Activated T-cell treated with anti-CD3 and anti-CD28 coated beads for 1 hour (primary cell): ENCODE measurements around the gene C1orf159.
A peak's percentile ranks its signal among the peaks of the same experiment; 100 is the strongest.
"Not testable (repeated sequence)": the region's sequence is repeated elsewhere in the genome, so short reads cannot be mapped to it uniquely, and the experiment has no call there.

Experiments
- DNase-seq: peaks from one replicate; pipeline ENCODE4 v3.0.0-alpha.2; 2020; ENCODE audit warnings: low read depth

The C1orf159 gene

DNA sequence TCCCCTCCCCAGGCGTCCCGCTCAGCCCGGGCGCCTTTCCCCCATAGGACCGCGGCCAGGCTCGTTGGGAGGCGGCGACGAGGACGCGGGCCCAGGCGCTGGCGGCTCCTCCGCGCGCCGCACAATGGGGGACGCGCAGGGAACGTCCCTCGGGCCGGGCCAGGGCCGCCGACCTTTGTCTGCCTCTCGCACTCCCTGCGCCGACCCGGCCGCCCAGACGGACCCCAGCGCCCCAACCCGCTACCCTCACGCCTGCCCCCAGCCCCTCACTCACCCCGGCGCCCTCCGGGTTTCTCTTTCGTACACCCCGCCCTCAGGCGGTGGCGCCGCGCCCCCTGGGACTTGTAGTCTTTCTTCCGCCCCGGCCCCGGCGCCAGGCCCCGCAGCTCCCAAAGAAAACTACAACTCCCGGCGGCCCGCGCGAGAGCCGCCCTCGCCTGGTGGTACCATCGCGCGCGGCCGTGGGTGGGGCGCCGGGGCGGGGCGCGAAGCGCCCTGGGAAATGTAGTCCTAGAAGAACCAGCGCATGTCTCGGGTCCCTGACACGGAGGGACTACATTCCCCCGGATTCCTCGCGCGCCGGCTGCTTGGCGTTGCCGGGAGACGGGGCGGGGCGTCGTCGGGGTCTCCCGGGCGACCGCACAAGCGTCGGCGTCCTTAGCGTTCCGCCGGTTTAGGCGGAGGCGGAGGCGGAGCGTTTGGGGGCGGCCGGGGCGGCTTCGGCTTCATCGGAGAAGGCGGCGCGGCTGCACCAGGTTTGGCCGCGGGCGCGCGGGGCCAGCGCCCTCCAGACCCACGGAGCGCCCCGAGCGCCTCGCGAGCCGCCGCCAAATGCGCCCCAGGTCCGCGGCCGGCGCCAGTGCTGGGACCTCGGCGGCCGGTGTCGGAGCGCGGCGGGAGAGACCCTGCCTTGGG lies at the start of gene C1orf159:
Gene C1orf159, minus strand, starts transcription at position 304 of the 915 bp plus-strand sequence. CDS start 24,546 bp downstream, outside the sequence.
- DNase-seq = peak; percentile 98

DNA sequence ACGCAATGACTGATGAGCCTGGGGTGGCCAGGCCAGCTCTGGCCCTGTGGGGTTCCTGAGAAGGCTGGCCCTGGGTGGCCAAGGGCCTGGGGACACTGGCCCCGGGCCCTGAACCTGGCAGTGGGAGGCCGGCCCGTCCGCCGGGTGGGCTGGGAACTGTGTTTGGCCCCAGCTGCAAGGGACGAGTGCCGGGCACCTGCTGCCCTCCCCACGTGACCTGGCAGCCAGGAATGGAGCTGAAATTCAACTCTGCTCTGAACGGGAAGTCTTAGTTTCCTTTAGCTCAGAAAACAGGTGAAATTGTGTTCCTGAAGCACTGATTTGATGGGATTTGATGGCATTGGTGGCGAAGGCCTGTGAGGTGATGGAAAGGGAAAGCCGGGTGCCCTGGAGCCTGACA lies 49.6 kb upstream of the C1orf159 start:
- no peak for DNase-seq

DNA sequence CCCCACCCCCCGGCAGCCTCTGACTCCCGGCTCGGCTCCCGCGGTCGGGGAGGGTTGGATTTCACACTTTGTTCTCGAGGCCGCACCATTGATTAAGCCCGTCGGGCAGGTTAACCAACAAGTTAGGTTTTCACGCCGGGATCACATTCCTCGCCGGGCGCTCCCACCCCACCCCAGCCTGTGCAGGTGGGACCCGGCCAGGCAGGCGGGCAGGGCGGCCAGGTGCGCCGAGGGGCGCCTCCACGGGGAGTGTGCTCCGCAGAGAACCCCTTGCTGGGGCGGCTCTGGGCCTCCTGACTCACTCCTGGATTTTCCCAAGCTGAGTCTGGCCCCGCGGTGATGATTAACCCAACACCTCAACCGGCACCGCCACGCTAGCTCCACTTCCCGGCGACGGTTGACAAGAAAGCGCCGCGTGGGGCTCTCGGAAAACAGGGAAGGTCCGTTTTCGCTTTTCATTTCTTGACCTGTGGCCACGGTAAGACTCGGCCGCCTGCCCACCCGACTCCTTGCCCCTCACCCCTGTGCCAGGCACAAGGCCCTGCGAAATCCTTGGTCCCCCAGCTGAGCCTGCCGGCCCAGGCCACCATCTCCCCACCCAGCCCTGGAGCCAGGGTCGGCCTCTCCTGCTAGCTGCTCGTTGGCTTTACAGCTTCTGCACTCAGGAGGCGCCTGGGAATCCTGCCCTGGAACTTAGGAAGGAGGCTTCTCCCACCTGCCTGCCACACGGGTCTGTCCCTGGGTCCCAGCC lies 49.0 kb upstream of the C1orf159 start:
- DNase-seq = no peak

DNA sequence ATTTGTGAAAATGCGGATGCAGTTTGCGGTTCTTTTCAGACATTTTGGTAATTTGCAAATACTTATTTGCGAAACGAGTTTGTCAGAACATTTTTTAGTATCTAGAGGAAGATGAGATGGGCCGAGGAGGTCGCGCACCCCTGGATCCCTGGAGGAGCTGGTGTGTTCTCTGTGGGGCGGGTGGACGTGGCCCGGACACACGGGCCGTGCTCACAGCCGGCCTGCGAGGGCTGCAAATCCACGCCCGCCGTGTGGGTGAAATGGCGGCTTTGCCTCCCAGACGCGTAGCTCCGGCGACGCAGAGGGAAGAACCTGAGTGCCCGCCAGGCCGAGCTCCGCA lies 48.4 kb upstream of the C1orf159 start:
- DNase-seq = no peak

DNA sequence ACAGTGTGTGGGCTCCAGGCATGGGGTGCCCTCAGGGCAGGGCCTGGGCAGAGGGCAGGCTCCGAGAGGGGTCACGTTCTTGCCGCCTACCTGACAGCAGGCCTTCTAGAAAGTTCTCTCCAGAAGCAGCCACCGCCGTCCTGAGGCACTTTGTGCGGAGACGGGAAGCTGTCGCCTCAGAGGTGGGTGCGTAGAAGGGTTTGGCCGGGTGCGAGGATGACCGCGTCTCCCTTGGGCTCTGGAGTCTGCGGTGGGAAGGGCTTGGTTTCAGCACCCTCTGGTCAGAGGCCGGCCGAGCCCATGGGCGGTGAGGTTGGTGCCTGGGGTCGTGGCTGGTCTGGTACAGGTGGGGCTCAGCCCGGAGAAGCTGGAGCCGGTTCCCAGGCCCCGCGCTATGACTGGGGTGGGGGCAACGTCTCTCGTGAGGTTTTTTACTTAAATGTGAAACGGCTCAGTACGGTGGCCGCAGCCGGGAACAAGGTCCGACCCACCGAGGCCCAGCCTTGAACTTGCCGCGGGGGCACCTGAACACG lies 47.7 kb upstream of the C1orf159 start:
- DNase-seq = no peak

DNA sequence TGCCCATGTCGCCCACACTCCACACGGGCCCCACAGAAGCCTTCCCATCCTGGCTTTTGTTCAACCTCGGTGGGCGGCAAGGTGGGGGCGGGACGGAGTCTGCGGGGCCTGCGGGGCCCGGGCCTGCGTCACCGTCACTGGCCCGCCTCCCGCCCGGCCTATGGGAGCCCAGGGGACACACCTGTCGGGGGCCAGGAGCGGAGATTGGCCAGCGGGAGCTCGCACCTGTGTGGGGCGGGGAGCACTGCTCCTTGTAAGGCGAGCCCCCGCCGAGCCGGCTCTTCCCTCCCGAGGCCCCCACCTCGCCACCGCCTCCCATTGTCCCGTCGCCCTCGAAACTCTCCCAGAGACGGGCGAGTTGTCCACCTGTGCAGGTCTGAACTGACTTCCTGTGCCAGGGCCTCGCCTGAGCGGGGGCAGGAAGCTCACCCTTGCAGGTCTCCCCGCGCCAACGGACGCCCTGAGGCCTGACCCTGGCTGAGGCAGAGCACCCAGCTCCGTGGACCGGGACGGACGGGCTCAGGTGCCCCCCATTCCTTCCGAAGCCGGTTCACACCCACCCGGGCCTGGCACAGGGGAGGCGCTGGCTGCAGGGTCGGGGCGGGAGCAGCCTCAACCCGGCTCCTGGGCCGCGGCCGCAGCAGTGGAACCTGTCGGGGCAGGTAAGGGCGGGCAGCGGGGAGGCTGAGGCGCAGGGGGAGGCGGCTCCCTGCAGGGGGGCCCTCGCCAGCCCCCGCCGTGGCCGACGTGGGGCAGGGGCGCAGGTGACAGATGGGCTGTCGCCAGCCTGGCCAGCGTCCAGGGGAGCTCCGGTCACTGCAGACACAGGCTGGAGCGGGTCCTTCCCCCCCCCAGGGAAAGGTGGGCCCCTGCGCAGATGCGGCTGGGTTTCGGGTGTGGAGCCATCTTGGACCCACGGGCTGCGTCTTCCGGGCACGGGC lies 47.0 kb upstream of the C1orf159 start:
- DNase-seq = no peak

DNA sequence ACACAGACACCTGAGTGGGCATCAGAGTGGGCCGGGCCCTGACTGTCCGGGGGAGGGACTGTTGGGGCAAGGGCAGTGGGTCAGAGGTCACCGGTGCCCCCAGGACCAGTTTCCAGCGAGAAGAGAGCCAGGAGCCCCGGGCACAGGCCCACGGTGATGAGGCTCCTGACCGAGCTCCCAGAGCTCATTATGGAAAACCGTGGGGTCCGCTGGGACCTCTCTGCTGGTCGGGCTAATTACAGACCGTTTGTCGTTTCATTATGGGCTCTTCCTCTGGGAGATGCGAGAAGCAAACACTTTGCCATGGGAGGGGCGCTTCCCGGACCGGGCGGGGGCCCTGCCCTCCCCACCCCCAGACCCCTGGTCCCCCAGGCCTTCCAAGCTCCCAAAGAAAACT lies 45.8 kb upstream of the C1orf159 start:
- DNase-seq = no peak

DNA sequence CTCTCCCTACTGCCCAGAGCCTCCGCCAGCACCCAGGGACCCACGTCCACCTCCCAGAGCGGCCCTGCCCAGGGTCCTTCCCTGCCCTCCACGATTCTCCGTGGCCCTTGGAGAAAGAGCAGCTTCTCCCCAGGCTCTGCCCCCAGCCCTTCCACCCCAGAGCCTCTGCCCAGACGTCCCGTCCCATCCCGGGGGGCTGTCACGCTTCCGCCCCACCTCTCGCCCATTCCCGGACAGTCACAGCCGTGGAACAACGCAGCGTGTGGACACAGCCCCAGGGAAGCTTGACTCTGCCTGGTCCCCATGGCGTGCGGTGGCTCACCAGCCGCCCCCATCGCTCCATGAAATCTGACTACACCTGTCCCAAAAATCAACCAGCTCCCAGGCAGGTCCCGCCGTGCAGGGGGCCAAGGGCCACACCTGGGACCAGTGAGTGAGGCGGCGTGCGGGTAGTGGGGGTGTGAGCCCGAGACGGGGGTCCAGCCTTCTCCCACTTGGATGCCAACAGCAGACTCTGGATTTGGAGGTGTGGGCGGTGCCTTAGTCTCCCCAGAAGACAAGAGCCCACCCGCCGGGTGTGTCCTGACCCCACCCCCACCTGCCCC lies 45.3 kb upstream of the C1orf159 start:
- DNase-seq = no peak

DNA sequence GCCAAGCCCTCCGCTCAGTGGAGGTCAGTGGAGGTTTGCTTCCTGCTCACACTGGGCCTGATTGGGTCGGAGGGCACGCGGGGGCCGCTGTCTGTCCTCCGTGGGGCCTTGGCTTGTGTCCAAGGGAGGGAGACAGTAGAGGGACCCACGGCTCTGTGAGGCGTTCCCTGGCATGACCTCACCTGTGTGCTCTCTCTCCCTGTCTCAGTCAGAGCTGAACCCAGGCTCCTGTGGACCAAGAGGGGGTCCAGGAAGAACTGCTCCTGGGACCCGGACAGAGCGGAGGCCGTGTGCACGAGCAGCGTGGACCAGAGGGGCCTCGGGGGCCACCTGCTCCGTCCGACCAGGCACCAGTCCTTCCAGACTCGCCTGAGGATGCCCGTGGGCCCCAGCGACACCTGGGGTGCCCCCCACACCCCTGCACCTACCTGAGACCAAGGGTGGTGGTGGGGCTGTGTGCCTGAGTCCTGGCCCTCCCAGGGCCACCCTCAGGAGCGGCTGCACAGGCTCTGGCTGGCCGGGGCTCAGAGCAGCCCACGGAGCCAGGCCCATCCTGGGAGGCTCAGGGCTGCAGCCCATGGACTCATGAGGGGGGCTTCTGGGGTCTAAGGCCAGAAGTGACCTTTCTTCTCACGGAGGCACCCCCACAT lies 44.5 kb upstream of the C1orf159 start:
- no peak for DNase-seq

DNA sequence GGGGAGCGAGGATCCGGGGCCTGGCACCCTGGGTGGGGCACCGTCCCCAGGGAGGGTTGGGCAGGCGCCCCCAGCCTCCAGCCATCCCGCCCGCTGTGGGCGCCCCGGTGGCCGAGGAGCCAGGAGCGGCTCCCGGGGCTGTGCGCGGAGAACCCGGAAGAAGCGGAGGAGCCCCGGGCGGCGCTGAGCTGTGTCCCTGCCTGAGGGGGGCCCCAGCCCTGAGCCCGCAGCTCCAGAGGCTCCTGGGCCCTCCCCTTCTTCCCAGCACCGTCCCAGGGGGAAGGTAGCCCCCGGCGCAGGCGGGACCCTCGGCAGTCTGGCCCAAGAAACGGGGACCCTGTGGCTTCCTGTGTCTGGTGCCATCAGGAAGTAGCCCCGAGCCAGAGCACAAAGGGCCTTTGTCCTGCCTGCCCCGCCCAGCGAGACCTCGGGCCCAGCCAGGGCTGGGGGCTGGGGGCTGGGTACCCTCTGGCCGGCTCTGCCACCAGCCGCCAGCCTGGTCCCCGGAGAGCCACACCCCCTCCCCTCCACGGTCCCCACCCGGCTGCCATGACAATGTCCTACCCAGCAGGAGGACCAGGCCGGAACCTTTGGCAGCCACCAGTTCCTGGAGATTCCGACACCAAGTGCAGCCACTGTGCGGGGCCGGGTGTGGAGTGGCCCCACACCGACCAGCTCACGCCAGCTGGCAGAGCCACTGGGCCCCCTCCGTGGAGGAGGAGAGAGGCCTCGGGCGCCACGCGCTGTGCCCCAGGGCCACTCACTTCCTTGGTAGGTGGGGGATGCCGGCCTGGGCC lies 42.2 kb upstream of the C1orf159 start:
- DNase-seq = no peak

DNA sequence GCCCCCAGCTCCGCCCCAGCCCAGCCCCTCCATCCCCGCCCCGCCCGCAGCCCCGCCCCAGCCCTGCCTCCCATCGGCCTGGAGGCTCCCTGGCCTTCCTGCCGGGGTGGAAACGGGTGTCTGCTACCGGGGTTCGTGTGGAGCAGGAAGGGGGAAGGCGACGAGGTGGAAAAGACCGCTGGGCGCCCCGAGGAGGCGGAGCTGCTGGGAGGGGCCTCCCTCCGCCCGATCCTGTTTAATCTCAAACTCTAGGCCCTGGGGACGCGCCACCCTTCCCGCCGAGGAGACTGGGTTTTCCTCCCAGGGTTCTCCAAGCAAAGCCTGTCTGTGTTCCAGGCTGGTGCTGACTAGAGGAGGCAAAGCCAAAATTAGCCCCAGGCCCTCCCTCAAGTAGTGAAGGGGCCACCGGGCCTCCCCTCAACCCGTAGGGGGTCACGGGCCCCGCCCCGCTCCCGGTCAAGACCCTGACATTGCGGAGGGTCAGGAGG lies 41.6 kb upstream of the C1orf159 start:
- DNase-seq = peak; percentile 41

DNA sequence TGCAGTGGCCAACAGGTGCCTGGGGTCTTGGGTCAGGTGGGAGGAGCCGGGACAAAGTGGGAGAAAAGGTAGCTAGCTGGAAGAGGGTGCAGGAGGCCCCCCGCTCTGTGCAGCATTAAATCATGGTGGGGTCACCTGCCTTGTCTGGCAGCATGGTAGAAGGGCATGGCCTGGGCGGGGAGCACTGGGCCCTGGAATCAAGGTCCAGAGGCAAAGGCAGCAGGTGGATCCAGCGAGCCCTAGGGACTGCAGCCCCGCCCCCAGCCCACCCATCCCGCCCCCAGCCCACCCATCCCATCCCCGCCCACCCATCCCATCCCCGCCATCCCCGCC lies 41.1 kb upstream of the C1orf159 start:
- no peak for DNase-seq

DNA sequence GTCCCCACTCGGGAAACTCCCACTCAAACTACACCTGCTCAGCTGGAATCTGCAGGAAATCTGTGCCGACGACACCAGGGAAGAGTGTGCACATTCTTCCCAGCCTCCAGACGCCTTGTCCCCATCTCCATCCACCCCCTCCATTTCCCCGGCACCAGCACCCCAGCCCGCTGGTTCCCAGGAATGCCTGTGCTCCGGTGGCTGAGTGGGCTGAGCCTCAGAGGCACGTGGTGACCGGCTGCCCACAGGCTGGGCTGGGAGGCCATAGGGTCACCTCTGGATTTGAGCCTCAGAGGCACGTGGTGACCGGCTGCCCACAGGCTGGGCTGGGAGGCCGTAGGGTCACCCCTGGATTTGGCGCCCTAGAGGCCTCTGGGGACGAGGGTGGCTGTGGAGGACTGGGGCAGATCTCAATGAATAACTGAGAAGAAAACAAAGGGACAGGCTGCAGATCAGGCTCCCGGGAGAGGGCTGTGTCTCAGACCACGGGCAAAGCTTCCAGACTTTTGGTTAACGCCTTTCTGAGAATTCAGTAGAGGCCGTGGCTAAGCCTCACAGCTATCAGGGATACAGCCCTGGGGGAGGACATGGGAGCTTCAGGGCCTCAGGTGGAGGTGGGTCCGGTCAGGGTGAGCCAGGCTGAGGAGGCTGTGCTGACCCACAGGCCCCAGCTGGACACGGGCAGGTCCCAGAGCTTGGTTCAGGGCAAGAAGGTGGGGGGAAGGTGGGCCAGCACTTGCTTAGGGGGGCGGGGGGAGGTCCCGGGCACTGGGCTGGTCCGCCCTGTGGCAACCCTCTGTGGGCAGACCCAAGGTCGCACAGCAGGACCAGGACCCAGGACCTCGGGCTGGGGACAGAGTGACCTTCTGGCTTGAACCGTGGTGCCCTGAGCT lies 40.5 kb upstream of the C1orf159 start:
- no peak for DNase-seq

DNA sequence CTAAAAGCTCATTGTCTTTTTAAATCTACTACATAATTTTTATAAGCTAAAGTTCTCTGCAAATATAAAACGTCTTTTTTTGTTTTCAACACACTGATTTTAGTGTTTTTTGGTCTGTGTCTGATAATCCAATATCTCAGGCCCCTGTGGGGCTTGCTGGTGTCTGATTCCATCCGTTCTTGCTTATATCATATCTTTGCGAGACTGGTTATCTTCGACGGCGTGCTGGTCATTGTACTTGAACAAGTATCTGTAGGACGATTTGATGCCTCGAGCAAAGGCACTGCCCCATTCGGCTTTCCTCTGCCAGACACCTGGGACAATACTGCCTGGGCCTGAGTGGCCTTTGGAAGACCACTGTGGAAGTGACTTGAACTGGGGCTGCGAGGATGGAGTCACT lies 39.4 kb upstream of the C1orf159 start:
- DNase-seq = no peak

DNA sequence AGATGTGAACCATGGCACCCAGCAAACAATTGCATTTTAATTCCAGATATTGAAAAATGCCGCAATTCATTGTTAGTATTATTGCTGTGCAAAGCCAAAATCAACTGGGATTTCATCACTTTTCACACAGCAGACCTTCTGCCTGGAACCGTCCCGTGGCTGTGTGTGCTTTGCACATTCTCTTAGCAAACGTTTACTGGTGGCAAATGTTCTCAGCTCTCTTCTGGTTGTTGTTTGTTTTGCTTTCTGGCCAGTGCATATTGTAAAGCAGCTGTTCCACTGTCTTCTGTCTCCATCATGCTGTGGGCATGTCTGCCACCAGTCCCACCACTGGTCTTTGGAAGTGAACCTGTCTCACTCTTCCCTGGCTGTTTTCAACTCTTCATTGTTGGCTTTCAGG lies 38.0 kb upstream of the C1orf159 start:
- DNase-seq = no peak

DNA sequence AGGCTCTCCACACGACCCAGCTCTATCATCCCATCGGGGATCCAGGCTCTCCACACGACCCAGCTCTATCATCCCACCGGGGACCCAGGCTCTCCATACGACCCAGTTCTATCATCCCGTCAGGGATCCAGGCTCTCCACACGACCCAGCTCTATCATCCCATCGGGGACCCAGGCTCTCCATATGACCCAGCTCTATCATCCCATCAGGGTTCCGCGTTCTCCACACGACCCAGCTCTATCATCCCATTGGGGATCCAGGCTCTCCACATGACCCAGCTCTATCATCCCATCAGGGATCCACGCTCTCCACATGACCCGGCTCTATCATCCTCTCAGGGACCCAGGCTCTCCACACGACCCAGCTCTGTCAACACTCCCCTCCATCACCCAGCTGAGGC lies 37.3 kb upstream of the C1orf159 start:
- not testable (repeated sequence) for DNase-seq

DNA sequence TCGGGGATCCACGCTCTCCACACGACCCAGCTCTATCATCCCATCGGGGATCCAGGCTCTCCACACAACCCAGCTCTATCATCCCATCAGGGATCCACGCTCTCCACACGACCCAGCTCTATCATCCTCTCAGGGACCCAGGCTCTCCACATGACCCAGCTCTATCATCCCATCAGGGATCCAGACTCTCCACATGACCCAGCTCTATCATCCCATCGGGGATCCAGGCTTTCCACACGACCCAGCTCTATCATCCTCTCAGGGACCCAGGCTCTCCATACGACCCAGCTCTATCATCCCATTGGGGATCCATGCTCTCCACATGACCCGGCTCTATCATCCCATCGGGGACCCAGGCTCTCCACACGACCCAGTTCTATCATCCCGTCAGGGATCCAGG lies 36.5 kb upstream of the C1orf159 start:
- not testable (repeated sequence) for DNase-seq

DNA sequence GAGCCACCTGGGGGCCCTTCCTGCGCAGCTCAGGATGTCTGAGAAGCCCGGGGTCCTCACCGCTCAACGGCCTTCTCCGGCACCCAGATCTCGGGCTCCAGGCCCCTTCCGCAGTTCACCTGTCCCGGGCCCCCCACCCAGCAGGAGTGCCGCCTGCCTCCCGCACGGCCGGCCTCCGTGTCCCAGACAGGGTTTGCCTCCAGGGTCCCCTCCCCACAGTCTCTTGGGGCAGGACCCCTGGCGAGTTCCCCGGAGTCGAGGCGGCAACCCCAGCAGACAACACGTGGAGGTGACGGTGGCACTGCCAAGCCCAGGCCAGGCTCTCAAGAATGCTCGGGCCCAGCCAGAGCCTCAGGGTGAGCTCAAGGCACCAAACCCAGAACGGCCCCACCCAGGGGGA lies 35.4 kb upstream of the C1orf159 start:
- DNase-seq = no peak

DNA sequence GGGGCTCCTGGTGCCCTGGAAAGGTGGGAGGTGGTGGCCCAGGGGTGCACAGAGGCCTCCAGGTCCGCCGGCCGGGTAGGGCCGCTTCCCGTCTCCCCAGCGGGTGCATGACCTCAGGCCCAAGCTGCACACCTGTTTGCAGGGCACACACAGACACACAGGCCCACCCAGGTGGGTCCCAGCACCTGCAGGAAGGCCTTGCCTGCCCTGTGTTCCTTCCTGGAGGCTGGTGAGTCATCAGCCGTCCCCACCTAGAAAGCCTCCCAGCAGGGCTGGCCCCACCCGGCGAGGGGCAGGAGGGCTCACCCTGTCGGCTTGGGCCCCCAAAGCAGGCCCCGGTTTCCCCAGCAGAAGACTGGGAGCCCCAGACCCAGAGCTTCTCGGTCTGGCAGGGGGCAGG lies 34.2 kb upstream of the C1orf159 start:
- no peak for DNase-seq
